ENCODE data around the gene PM20D1.
"Not testable (repeated sequence)": the region's sequence is repeated elsewhere in the genome, so short reads cannot be mapped to it uniquely, and the experiment has no call there.

Gene PM20D1

GRCh38 chr1:205843036-205843859 is 6.7 kb downstream of the PM20D1 start:
- no peak for DNase-seq (ENCODE audit: low read depth, low spot score)
- H3K4me3 ChIP-seq (ENCODE audit: low read length), result no peak overlapping the region

- H3K4me3 ChIP-seq (ENCODE audit: low read length), result no peak overlapping the region
- no peak for DNase-seq (ENCODE audit: low read depth, low spot score)
Observed at GRCh38 chr1:205842229-205842628, 7.7 kb downstream of the PM20D1 start.

GRCh38 chr1:205840146-205840923 is 9.6 kb downstream of the PM20D1 start:
- DNase-seq (ENCODE audit: low read depth, low spot score), result no peak
- no peak overlapping the region for H3K4me3 ChIP-seq (ENCODE audit: low read length)

GRCh38 chr1:205837382-205837970 is 12.5 kb downstream of the PM20D1 start:
- no peak for DNase-seq (ENCODE audit: low read depth, low spot score)
- H3K4me3 ChIP-seq (ENCODE audit: low read length), result no peak overlapping the region

GRCh38 chr1:205834751-205835150 is 15.2 kb downstream of the PM20D1 start:
- DNase-seq (ENCODE audit: low read depth, low spot score), result no peak
- no peak overlapping the region for H3K4me3 ChIP-seq (ENCODE audit: low read length)

GRCh38 chr1:205832326-205832751 is 17.6 kb downstream of the PM20D1 start:
- H3K4me3 ChIP-seq (ENCODE audit: low read length), result no peak overlapping the region
- no peak for DNase-seq (ENCODE audit: low read depth, low spot score)

- no peak overlapping the region for H3K4me3 ChIP-seq (ENCODE audit: low read length)
- no peak for DNase-seq (ENCODE audit: low read depth, low spot score)
Observed at GRCh38 chr1:205827623-205828022, 22.3 kb downstream of the PM20D1 start.

- no peak overlapping the region for H3K4me3 ChIP-seq (ENCODE audit: low read length)
- no peak for DNase-seq (ENCODE audit: low read depth, low spot score)
Observed at GRCh38 chr1:205826995-205827394, 22.9 kb downstream of the PM20D1 start.

GRCh38 chr1:205826016-205826806 is 23.7 kb downstream of the PM20D1 start:
- H3K4me3 ChIP-seq (ENCODE audit: low read length), result no peak overlapping the region
- DNase-seq (ENCODE audit: low read depth, low spot score), result no peak

GRCh38 chr1:205824180-205824579 is 25.8 kb downstream of the PM20D1 start:
- H3K4me3 ChIP-seq (ENCODE audit: low read length), result no peak overlapping the region
- DNase-seq (ENCODE audit: low read depth, low spot score), result no peak

GRCh38 chr1:205823260-205823659 is 26.7 kb downstream of the PM20D1 start:
- H3K4me3 ChIP-seq (ENCODE audit: low read length); DNase-seq (ENCODE audit: low read depth, low spot score): not testable (repeated sequence)

GRCh38 chr1:205822397-205822796 is 27.5 kb downstream of the PM20D1 start:
- H3K4me3 ChIP-seq (ENCODE audit: low read length), result no peak overlapping the region
- no peak for DNase-seq (ENCODE audit: low read depth, low spot score)

- H3K4me3 ChIP-seq (ENCODE audit: low read length), result no peak overlapping the region
- DNase-seq (ENCODE audit: low read depth, low spot score), result no peak
Observed at GRCh38 chr1:205817988-205818387, 31.9 kb downstream of the PM20D1 start.

GRCh38 chr1:205817364-205817763 is 32.6 kb downstream of the PM20D1 start:
- no peak overlapping the region for H3K4me3 ChIP-seq (ENCODE audit: low read length)
- no peak for DNase-seq (ENCODE audit: low read depth, low spot score)

GRCh38 chr1:205813755-205814058 is 36.2 kb downstream of the PM20D1 start:
- peak overlapping the region; percentile 89 for H3K4me3 ChIP-seq (ENCODE audit: low read length)
- no peak for DNase-seq (ENCODE audit: low read depth, low spot score)

- peak; percentile 89 for DNase-seq (ENCODE audit: low read depth, low spot score)
- H3K4me3 ChIP-seq (ENCODE audit: low read length), result peak within 1 kb of the TSS; percentile 89
Observed at GRCh38 chr1:205812878-205813754, 36.8 kb downstream of the PM20D1 start, which contains the start of gene SLC41A1. Gene SLC41A1, minus strand, starts transcription at chr1:205813198. Its CDS starts 2,757 bp downstream, at chr1:205810441.

- DNase-seq (ENCODE audit: low read depth, low spot score), result no peak
- peak overlapping the region; percentile 89 for H3K4me3 ChIP-seq (ENCODE audit: low read length)
Observed at GRCh38 chr1:205812271-205812877, 37.6 kb downstream of the PM20D1 start.

GRCh38 chr1:205811660-205812059 is 38.3 kb downstream of the PM20D1 start:
- no peak for DNase-seq (ENCODE audit: low read depth, low spot score)
- peak overlapping the region; percentile 89; the same call in 1 of the 2 replicates for H3K4me3 ChIP-seq (ENCODE audit: low read length)
